Measurements from ENCODE around the gene ZBTB48.

DNA sequence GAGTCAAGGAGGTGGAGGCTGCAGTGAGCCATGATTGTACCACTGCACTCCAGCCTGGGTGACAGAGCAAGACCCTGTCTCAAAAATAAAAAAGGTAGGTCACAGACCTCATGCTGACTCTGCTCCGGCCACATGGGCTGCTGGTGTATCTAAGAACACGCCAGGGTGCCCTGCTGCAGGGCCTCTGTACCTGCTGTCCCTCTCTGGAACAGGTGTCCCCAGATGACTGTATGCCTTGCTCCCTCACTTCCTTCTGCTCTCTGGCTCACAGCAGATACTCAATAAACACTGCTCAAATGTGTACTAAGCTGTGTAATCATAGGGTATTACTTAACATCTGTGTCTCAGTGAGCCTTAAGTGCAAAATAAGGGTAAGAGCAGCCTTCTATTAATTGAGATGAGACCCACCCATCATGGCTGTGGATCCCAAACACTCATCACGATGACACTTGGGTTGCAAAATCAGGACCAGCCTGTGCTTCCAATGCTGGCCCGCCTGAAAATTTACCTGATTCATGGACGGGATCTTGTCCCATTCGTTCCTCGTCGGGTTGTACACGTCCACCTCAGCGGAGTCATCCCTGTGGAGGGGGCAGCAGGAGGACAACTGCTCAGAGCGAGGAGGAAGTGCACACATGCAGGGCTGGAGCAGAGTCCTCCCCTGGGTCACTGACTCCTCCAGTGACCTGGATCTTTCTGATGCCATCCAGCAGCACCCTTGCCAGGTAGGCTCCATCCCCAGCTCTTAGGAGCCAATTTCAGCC, 15.4 kb downstream of the ZBTB48 start:
- TF ChIP-seq, protein P1, sequence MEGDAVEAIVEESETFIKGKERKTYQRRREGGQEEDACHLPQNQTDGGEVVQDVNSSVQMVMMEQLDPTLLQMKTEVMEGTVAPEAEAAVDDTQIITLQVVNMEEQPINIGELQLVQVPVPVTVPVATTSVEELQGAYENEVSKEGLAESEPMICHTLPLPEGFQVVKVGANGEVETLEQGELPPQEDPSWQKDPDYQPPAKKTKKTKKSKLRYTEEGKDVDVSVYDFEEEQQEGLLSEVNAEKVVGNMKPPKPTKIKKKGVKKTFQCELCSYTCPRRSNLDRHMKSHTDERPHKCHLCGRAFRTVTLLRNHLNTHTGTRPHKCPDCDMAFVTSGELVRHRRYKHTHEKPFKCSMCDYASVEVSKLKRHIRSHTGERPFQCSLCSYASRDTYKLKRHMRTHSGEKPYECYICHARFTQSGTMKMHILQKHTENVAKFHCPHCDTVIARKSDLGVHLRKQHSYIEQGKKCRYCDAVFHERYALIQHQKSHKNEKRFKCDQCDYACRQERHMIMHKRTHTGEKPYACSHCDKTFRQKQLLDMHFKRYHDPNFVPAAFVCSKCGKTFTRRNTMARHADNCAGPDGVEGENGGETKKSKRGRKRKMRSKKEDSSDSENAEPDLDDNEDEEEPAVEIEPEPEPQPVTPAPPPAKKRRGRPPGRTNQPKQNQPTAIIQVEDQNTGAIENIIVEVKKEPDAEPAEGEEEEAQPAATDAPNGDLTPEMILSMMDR (IDR thresholded peaks at IDR 0.05), result no peak
- no peak for TF ChIP-seq POLR2A (IDR thresholded peaks at IDR 0.05)

All from adrenal gland (tissue), 5 donors.